GM10248 (cell line): ENCODE results near the gene NLGN4X.

Experiments used
- CTCF ChIA-PET: fragments of 300-600 bp; sonication (Branson Sonifier 250); formaldehyde crosslinking; extraction: SDS; loops from one replicate; lab custom pipeline; 2021; ENCODE audit warnings: antibody characterized with exemption; lab: Yijun Ruan, JAX
- POLR2A ChIA-PET: fragments of 350-650 bp; sonication (Branson Sonifier 250); formaldehyde crosslinking; extraction: SDS; loops from one replicate; lab custom pipeline; 2020; ENCODE audit warnings: antibody characterized with exemption; lab: Yijun Ruan, JAX
- DNase-seq: peaks from one replicate; pipeline ENCODE4 v3.0.0; 2012; ENCODE audit errors: extremely low spot score
- CTCF ChIP-seq: IDR thresholded peaks from 2 replicates; pipeline ENCODE4 v1.5.1; 2012; ENCODE audit warnings: mild to moderate bottlenecking, low read depth; ENCODE audit errors: extremely low read depth, missing control alignments, control extremely low read depth

The NLGN4X gene

DNA sequence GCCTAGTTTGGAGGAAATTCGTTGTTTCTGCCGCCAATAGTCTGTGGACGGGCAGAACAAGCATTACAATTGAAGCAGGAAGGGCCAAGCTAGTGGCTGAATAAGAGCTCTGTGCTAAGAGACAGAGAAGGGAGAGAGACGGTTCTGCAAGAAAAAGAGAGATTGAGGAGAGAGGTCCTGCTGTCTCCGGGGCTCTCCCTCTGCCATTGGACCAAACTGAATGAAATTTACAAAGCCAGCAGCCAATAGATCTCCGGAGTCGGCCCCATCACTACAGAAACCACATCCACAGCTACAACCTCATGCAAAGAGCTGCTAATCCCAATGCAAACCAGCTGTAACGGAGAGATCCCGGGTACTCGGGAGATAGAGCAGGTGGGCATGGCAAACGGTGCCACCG, at the start of gene NLGN4X:
TSS of gene NLGN4X (minus strand) at position 148 of the 400 bp plus-strand sequence. CDS start 77,401 bp downstream, outside the sequence.
- ChIA-PET CTCF (no interaction called here), POLR2A (no interaction called here)
- DNase-seq = no peak

DNA sequence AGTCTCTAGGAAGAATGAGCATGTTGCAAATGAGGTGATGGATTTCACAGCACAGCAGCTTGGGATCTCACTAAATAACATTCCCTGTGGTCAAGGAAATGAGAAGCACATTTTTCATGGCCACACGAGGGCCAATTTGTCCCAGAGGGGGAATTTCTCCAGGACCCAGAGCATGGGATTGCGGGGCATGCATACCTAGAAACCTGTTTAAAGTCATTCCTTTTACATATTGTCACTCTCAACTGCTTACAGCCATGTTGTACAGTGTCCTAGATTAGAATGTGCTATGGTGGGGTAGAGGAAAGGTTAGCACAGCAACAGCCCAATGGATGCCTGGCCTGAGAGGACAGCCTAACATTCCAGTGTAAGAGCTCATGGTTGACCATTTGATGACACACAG, 37.4 kb upstream of the NLGN4X start:
- ChIA-PET POLR2A (no interaction called here), CTCF (no interaction called here)
- no peak for DNase-seq
- TF ChIP-seq CTCF = no peak

More for the DNA sequence above, at the start of gene NLGN4X:
- no peak for TF ChIP-seq CTCF

DNA sequence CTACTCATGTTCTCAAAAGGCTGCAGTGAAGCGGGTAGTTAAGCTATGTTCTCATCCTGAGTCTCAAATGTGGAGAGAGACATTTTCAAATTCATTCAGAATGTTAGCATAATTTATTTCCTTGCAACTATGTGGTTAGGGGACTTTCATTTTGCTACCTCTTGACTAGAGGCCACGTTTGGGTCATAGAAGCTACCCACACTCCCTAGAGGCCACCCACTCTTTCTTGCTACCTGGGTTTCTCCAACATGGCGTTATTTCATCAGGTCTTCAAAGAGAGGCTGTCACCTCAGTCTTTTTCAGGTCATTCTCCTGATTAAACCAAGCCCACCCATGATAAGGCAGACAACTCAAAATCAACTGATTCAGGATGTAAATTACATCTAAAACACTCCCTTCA, 34.3 kb upstream of the NLGN4X start:
- no peak for TF ChIP-seq CTCF
- ChIA-PET POLR2A (no interaction called here), CTCF (no interaction called here)
- no peak for DNase-seq

GRCh38 chrX:6257025-6257424, 28.4 kb upstream of the NLGN4X start:
- ChIA-PET POLR2A (no interaction called here), CTCF (no interaction called here)
- no peak for TF ChIP-seq CTCF
- no peak for DNase-seq

DNA sequence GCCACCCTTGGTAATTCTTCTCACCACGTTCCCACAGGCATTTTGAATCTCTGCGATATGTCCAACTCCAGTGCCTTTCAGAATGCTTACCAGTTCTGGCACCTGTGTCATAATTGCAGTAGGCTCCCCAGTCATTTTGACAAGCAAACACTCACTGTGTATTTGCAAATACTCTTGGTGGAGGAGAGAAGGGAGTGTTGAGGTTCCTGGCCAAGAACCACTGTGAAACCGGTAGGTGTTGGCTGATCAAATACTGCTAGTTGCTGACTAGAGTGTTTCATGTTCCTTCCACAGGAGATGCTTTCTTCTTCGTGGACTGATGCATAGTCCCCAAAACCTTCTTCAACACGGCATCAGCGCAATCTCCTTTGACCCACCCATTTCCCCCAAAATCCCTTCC, 16.0 kb upstream of the NLGN4X start:
- CTCF ChIA-PET = interaction anchor here (1.5 kb wide), 1 partner anchor 13 kb away, joined by 3 read pairs; no protein-coding TSS in a partner anchor
- POLR2A ChIA-PET = no interaction called here
- DNase-seq = no peak
- no peak for TF ChIP-seq CTCF

DNA sequence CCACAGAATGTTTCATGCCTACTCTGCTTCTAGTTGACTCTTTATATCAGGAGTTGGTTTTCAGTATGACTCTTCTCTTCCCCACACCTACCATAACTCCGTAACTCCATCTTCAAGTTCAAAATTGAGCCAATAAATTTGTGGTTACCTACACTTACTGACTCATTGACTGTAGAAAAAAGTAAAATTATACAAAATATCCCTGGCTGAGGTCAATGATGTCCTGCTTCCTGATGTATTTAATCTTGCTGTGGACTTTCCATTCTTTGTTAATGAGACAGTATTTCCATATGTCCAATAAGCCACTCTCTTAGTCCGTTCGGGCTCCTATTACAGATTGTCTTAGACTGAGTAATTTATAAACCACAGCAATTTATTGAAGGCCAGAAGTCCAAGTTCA, 9.9 kb upstream of the NLGN4X start:
- CTCF ChIA-PET = no interaction called here
- POLR2A ChIA-PET = no interaction called here
- TF ChIP-seq CTCF = no peak
- DNase-seq = no peak

GRCh38 chrX:6227935-6228334, 732 bp downstream of the NLGN4X start:
- POLR2A ChIA-PET = no interaction called here
- no peak for TF ChIP-seq CTCF
- CTCF ChIA-PET = no interaction called here
- no peak for DNase-seq
